Right lung (tissue), 5 donors: Measurements from ENCODE around the gene DPP6. TPM values are rescaled to one million over a fixed set of nuclear protein-coding genes. Genes with fewer than 3 reads are reported as not detected.

Experiments
- DNase-seq, 2 donors: peaks; one replicate each; pipeline ENCODE4 v3.0.0-alpha.2; 2013
- polyA plus RNA-seq, 5 donors: library from polyadenylated mRNA; unstranded; fragments of 120-200 nt; gene quantifications; one replicate each; pipeline versions ENCODE4 v1.2.1 to v1.2.3, GENCODE V29; 2013; ENCODE audit warnings: inconsistent platforms in 1 of 5, low replicate concordance in 1 of 5; ENCODE audit not compliant: insufficient read length in 5 of 5, insufficient read depth in 1 of 5

The DPP6 gene
- polyA plus RNA-seq, 5 donors, result 0.29 to 0.70 (median 0.48) TPM

DNA sequence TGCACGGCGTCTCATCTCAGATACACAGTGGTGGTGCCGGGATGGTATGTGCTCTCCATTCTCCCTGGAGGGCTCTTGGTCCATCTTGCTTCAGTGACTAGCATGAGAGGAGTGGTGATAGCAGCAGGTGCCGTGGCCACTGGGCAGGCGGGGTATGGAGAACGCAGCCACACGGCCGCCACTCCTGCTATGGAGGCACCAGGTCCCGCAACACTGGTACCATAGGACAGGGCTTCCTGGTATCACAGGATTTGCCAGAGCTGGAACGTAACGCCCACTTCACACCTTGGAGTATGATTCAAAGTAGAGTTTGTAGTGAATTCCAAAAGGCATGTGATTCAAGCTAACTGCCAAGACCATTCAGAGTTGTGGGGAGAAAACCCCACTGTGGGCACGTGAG, 284.1 kb downstream of the DPP6 start:
- no peak for DNase-seq

DNA sequence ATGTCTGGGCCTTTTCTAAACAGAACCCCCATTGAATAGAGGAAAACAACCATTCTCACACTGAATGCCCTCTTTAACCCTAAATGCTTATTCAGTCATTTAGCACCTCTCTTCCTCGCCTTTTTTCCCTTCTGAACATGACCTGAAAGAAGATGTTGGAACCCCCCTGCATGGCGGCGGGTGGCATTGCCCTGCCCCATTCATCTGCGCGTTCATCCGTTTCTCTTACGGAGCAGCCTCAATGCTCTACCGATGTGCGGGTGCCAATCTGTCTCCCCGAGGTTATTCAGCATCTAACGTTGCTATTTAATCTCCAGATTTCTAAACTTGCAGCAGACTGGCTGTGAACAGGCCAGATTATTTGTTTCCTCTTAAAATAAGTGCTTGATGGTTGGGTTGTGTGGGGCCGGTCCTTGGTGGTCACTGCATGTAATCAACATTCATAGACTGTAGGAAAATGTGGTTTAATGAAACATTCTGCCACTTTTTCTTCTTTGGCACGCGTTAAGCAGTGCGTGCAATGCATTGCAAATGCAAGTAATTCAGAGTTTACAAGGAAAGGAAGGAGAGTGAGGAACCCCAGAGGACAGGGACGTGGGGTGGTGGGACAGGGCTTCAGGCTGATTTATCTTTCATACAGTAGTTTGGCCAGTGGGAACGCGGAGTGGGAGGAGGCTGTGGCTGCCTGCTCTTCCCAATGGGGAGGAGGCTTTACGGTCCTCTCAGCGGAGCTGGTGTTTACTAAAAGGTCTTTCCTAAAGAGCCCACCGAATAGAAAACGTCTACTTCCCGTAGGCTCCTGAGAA, 286.7 kb downstream of the DPP6 start:
- DNase-seq, result no peak

DNA sequence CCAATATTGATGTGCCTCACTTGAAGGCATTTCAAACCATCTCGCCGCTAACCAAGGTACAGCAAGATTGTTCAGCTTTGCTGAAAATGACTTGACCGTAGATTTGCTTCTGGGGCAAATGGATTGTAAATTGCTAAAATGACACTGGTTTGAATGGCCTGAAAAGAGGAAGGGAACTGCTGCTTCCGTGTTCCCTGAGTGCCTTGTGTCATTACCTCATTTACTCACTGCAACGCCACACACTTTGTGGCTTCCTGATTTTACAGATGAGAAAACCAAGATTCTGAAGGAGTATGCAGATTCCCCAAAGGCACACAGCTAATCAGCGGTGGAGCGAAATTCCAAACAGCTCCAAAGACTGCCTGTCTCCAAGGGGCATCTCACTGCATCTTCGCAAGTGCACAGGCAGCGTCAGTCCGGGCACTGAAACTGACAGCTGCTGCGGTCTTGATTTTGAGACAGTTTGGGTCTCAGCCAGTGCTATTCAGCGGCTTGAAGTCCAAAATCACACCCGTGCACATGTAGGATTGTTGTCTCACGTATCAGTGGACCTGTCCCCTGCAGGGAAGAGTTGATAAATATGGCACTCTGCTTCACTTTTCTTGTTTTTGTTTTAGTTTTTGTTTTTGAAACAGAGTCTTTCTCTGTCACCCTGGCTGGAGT, 290.9 kb downstream of the DPP6 start:
- DNase-seq, result no peak

DNA sequence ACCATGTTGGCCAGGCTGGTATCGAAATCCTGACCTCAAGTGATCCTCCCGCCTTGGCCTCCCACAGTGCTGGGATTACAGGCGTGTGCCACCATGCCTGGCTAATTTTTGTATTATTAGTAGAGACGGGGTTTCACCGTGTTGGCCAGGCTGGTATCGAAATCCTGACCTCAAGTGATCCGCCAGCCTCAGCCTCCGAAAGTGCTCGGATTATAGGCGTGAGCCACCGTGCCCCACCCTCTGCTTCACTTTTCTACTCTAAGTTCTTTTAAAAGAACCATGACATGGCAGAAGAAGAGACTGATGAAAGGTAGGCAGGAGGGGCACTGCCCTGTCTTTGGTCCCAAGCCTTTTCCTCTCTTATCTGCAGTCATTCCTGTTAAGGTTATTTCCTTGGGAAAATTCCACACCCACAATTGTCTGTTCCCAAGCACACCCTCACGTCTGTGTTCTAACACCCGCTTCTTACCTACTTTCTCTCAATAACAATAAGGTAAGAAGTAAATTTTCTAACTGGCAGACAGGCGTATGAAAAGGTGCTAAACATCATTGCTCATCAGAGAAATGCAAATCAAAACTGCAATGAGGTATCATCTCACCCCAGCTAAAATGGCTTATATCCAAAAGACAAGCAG, 291.7 kb downstream of the DPP6 start:
- DNase-seq, result no peak

DNA sequence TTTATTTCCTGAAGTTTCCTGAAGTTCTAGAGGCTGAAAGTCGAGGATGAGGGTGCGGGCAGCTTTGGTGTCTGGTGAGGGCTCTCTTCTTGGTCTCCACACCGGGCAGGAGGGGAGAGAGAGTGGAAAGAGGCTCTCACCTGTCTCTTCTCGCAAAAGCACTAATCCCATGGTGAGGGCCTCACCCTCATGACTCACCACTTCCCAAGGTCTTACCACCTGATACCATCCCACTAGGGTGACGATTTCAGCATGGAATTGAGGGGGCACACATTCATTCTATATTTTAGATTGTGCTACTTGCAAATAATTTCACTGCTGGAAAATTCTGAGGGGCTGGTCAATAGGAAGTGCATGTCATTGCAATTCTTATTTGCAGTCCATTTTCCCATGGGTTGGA, 292.9 kb downstream of the DPP6 start:
- no peak for DNase-seq

DNA sequence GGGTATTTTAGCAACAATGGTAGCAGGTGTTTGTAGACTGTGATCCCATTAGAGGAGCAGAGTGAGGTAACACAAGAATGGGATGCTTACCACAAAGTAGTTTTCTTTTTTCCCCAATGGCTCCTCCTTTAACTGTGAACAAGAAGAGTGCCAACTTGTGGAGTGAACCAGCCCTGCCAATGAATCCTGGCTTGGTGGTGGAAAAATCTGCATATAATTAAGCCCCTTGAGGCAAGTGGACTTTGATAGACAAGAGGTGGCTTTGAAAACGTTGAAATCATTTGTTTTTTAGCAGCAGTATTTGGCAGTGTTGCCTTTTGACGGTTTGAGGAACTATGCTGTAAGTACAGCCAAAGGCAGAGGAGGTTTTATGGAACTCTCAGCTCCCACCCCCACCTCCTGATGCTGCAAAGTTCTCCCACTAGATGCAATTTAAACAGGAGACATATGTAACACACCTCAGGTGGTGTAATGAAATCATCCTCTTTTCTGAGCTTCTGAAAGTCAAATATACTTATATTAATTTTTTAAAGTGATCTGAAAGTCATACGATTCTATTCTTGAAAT, 295.6 kb downstream of the DPP6 start:
- DNase-seq, result no peak

DNA sequence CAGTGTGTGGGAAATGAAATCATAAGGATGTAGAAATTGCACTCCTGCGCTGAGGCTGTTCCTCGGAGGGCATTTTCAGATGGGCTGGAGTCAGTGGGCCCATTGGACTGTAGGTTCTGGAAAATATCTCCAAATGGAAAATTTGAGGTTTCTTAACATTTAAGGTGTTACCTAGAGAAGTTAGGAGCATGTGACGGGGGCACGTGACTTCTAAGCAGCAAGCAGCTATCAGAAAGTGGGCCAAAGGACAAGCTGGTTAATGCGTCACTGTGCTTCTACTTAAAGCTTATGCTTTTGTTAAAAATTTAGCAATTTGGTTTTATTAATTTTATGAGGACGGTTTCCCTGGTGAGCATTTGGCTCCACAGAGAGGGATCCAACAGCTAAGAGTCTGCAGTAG, 298.7 kb downstream of the DPP6 start:
- no peak for DNase-seq

DNA sequence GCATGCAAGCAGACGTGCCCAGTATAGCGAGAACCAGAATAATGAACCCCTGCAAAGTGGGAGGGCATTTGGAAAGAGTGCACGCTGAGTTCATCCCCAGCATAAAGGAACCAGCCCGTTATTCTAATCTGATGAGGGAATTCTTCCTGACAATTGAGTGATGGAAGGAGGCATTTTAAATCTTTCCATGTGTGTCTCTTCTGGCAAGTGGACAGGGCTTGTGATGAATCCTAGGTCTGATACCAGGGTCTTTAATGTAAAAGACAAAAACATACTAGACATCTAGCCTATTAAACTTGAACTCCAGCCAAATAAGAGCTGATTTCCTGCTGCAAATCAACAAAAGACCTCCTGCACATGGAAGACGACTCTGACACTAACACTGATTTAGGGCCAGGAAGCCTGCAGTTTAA, 301.2 kb downstream of the DPP6 start:
- DNase-seq, result no peak

DNA sequence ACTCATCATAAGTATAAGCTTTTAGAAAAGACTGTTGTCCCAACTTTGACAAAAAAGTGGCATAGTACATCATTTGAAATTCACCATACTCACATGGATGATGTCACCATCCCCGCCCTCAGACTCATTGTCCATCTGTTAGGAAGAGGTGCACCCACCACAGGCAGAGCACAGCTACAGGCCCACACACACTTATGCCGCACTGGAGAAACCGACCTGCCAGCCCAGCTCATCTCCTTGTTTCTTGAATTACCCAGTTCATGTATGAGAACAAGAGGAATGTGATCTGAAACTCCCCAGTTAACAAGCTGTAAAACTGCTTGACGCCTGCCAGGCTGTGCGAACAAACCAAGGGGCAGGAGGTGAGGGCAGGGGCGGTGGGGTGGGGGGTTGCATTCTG, 312.0 kb downstream of the DPP6 start:
- DNase-seq, result no peak

DNA sequence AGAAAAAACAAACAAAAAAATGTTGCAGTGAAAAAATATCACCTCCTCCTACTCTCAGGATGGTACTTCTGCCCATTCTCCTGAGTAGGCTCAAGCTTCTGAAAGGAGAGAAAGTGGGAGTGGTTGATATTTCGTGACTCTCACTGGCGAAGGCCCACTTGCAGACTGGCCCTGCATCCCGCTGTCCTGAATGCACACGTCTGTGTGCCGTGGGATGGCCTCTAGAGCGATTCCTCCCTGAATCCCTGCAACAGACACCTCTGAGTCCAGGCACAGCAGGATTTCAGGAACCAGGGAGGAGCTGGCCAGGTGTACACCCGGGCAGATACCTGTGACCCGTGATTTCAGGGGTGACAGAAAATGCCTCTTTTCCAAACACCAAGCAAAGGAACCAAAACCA, 319.2 kb downstream of the DPP6 start:
- no peak for DNase-seq

DNA sequence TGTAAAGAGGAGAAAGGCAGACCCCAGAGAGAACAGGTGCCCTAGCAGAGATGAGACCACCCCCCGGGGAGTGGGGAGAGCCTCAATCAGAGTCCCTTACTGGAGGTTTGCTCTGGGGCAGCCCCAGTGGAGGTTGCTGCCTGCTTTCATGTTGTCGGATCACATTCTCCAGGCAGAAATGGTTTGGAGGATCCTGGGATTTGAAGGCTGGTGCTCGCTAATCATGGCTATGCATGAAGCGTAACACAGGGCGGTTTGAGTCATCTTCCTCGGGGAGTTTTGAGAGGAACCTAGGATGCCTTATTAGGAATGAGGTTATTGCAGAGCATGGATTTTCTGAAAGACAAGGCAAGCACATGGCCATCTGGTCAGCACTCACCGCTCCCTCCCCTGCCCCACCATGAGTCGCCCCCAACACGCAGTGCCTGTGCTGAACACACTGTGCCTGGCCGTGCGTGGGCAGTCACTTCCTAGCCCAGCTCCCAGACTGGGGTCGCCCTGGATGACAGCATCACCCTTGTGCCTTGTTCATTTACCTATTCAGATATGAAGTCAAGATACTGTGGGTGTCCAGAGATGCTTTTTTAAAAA, 319.9 kb downstream of the DPP6 start:
- DNase-seq, result no peak

DNA sequence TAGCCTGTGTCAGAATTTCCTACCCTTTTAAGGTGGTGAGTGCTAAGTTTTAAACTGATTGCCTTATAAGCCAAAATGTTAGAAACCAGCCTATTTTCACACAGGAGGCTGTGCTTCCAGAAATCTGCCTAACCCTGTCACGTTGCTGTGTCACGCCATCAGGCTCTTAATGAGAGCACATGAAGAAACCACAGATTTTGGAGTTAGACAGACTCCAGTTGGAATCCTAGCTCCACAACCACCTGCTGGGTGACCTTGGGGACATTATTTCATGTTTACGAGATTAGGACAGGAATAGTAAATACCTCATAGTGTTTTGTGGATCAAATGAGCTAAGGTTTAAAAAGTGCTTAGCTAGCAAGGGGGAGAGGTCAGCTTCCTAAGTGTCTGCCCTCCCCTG, 321.8 kb downstream of the DPP6 start:
- no peak for DNase-seq

DNA sequence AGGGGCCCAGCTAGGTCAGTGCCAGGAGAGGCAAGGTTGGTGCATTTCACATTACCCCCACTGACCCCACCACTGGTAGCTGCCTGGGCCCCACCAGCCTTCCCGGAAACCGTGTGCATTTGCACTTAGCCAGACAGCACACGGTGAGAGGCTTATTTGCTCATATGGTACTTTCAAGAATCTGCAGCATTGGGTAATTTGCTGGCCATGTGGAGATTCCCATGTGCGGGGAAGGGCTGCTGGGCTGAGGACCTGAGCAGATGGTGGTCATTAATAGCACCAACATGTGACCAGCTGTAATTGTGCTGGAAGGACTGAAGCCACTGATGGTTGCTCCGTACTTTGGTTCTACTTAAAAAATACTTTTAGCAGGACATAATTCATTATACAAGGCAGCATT, 323.8 kb downstream of the DPP6 start:
- no peak for DNase-seq

DNA sequence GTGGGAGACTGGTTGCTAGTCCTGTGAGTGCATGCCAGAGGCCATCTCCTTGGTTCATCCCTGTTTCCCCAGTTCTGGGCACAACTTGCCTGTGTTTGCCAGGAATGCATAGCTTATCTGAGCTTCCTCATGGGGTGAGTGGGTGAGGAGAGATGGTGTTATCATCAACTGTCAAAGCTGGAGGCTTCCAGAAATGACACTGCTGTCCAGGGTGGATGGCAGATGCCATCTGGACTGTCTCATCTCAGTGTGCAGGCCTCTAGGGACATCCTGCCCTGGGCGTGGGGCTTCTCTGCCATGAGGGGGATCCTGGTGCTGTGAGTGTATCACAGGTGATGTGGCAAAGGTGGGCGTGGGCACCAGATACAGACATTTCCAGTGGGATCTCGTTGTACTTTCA, 328.6 kb downstream of the DPP6 start:
- no peak for DNase-seq

DNA sequence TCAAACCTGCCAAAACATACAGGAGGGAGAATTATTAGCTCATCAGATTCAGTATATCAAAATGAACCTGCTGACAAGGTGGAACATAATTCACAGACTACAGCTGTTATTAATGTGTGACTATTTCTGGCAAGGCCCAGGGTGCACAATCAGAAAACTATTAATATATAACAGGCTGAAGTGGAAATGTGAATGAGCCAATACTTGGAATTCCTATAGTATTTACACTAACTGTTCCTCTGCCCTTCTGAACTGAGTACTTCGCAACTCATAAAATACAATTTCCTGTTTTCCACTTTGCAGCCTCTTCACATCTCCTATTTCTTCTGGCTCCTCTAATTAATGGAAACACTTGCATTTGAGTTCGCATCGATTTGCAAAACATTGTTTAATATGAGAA, 330.8 kb downstream of the DPP6 start:
- DNase-seq, result peak; percentile 36 to 39

DNA sequence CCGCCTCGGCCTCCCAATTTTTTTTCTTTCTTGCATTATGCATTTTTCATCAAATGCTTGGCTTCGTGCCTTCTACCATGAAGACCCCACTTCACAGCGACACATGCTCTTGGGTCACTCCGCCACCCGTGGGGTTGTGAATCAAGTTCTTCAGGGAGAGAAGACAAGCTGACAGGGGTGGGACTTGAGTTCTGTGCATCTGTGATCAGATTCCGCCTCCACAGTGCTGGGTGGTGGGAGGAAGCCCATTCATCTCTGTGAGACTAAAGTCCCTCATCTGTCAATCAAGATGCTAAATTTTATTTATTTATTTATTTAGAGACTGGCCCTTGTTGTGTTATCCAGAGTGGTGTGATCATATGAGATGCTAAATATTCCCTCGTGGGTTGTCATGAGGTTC, 333.0 kb downstream of the DPP6 start:
- DNase-seq, result no peak

DNA sequence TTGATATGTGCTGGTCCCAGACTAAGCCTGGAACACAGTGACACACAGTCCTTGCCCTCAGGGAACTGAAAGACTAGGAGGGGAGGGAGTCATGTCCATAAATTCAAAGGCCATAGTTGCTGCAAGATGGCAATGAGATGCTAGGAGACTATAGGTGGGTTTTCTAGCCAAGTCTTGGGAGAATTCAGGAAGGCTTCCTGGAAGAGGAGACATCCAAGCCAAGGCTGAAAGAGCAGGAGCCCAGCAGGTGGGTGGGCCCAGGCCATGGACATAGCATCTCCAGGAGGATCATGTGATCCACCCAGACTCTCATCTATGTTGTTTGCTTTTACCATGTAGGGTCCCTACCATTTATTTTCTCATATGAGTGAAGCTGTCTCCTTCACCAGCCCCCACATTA, 335.1 kb downstream of the DPP6 start:
- DNase-seq, result no peak

DNA sequence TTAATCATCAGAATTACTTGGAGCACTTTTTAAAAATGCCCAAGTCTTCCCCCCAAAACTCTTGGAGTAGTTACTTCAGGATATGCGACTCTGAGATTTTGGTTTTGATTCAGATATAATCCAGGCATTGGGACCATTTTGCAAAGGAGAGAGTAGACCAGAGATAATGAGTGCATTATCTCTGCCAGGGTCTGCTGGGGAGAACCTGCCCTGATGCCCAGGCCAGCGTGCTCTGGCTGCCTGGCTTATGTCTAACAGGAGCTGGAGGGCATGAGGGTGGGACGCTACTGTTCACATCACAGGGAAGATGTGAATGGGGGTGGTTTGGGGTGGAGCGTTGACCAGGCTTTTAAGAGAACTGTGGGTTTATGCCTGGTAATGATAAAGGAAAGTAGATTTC, 336.2 kb downstream of the DPP6 start:
- no peak for DNase-seq

DNA sequence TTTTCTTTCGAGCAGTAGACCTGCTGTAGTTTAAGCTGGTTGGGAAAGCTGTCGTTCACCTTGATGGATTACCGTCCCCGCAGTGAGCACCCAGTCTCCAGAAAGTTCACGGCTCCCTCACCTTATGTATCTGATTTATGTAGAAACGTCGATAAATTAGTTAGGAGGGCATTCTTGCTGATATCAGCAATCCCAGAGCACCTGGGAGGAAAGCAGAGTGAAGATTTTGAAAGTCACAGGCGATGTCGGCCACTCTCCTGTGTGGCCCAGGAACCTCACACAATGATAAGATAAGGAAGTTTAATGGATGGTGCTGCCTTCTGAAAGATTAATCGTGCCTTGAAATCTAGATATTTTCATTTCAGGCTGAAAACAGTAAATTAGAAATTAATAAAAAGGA, 336.8 kb downstream of the DPP6 start:
- no peak for DNase-seq

DNA sequence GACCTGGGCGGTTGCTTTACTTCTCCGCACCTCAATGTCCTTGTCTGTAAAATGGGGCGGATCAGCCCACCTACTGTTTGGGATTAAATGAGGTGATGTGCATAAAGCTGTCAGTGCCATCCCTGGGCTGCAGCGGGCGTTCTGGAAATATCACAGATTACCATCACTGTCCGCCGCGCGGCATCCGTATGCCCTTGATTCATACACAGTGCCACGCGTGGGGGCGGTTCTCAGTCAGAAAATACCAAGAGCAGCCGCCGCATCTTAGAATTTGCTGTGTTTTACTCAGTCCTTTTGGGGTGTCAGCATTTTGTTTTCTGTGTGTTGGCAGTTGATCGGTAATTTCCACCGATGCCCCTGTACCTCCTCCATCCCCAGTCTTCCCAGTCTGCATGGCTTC, 338.8 kb downstream of the DPP6 start:
- DNase-seq, result no peak

DNA sequence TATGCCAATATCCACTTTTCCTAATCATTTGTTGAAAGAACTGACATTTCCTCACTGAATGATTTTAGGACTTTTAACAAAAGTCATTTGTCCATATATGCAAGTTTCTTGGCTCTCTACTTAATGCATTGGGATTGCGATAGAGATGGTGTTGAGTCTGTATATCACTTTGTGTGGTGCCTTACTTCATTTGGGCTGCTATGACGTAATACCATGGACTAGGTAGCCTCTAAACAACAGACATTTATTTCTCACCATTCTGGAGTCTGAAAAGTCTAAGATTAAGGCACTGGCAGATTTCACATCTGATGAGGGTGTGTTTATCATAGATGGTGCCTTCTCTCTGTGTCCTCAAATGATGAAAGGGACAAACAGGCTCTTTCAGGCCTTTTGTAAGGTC, 342.6 kb downstream of the DPP6 start:
- no peak for DNase-seq

DNA sequence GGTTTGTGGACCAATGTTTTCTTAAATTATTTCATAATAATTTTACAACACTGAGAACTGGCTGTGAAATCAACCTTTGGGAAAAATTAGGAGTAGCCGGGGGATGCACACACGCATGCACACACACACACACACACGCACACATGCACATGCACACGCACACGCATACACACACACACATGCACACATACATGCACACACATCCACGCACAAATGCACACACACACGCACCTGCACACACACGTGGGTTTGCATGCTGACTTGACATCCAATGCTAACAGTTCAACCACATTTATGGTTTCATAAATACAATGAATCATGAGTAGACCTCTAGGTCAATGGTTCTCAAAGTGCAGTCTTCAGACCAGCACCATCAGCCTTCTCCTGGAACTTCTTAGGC, 354.1 kb downstream of the DPP6 start:
- no peak for DNase-seq
